ACC112 (cell line): ENCODE data around the gene COMMD4.
"Not testable (repeated sequence)": the region's sequence is repeated elsewhere in the genome, so short reads cannot be mapped to it uniquely, and the experiment has no call there.

Experiments used
- H2AFZ ChIP-seq: fragments of 200-600 bp; sonication (generic); one replicate; pipeline ENCODE4 v1.6.0; 2017; ENCODE audit warnings: antibody characterized with exemption, low read length; ENCODE audit not compliant: unreplicated experiment
- H3K27ac ChIP-seq: fragments of 200-600 bp; sonication (generic); 2 replicates; pipeline ENCODE4 v1.5.1; 2014; ENCODE audit warnings: low read depth, mild to moderate bottlenecking, antibody characterized with exemption, low read length, moderate library complexity
- H3K27me3 ChIP-seq: fragments of 200-600 bp; sonication (generic); 2 replicates; pipeline ENCODE4 v1.6.1; 2014; ENCODE audit warnings: mild to moderate bottlenecking, antibody characterized with exemption, low read length, moderate library complexity, mixed read lengths; ENCODE audit not compliant: insufficient read depth
- H3K36me3 ChIP-seq: fragments of 200-600 bp; sonication (generic); 2 replicates; pipeline ENCODE4 v1.6.1; 2016; ENCODE audit warnings: mild to moderate bottlenecking, antibody characterized with exemption, low read length, moderate library complexity, mixed read lengths; ENCODE audit not compliant: insufficient read depth
- H3K4me1 ChIP-seq: fragments of 200-600 bp; sonication (generic); one replicate; pipeline ENCODE4 v1.6.1; 2016; ENCODE audit warnings: low read length, mixed read lengths; ENCODE audit not compliant: insufficient read depth, unreplicated experiment, control insufficient read depth
- H3K4me3 ChIP-seq: fragments of 200-600 bp; sonication (generic); 2 replicates; pipeline ENCODE4 v1.5.1; 2014; ENCODE audit warnings: mild to moderate bottlenecking, low read depth, low read length
- H3K79me2 ChIP-seq: fragments of 200-600 bp; sonication (generic); one replicate; pipeline ENCODE4 v1.6.0; 2016; ENCODE audit warnings: low read length; ENCODE audit not compliant: control insufficient read depth, unreplicated experiment, insufficient read depth

COMMD4 gene

GRCh38 chr15:75335705-75336355 lies at the start of gene COMMD4:
COMMD4 (plus strand) TSS chr15:75336063; CDS start chr15:75336090, 27 bp downstream.
- H3K79me2 ChIP-seq: peaks cover 12% of the 10 kb centered on the region
- H3K27me3 ChIP-seq: no peaks in the 10 kb centered on the region
- H3K4me3 ChIP-seq: peak within 1 kb of the TSS; percentile 89
- H3K27ac ChIP-seq: peak within 1 kb of the TSS; percentile 48
- peak within 1 kb of the TSS; percentile 90 for H2AFZ ChIP-seq
- H3K36me3 ChIP-seq: no peaks in the 10 kb centered on the region
- H3K4me1 ChIP-seq: peaks cover 9% of the 10 kb centered on the region

GRCh38 chr15:75293660-75294059 lies 42.2 kb upstream of the COMMD4 start:
- not testable (repeated sequence) for H3K4me3 ChIP-seq, H3K27me3 ChIP-seq, H3K27ac ChIP-seq, H3K4me1 ChIP-seq, H3K79me2 ChIP-seq, H3K36me3 ChIP-seq, H2AFZ ChIP-seq

GRCh38 chr15:75298541-75299310 lies 37.1 kb upstream of the COMMD4 start:
- H3K36me3 ChIP-seq, H2AFZ ChIP-seq, H3K27ac ChIP-seq, H3K4me3 ChIP-seq, H3K27me3 ChIP-seq, H3K79me2 ChIP-seq, H3K4me1 ChIP-seq: not testable (repeated sequence)

- H3K79me2 ChIP-seq: not testable (repeated sequence)
These were observed 36.6 kb upstream of the COMMD4 start for GRCh38 chr15:75299311-75299688.

GRCh38 chr15:75300026-75300425 lies 35.8 kb upstream of the COMMD4 start:
- not testable (repeated sequence) for H3K79me2 ChIP-seq

More at GRCh38 chr15:75299311-75299688, 36.6 kb upstream of the COMMD4 start:
- not testable (repeated sequence) for H3K27me3 ChIP-seq, H3K27ac ChIP-seq, H2AFZ ChIP-seq, H3K4me1 ChIP-seq, H3K36me3 ChIP-seq, H3K4me3 ChIP-seq

GRCh38 chr15:75302318-75302717 lies 33.5 kb upstream of the COMMD4 start:
- Histone ChIP-seq H3K27me3 (peaks cover 12% of the 10 kb centered on the region), H3K4me3 (no peak overlapping the region), H3K27ac (no peak overlapping the region), H2AFZ (no peak overlapping the region), H3K79me2 (no peaks in the 10 kb centered on the region), H3K36me3 (no peaks in the 10 kb centered on the region), H3K4me1 (no peaks in the 10 kb centered on the region)

More at GRCh38 chr15:75300026-75300425, 35.8 kb upstream of the COMMD4 start:
- H3K27me3 ChIP-seq, H3K4me1 ChIP-seq, H2AFZ ChIP-seq, H3K36me3 ChIP-seq, H3K4me3 ChIP-seq, H3K27ac ChIP-seq: not testable (repeated sequence)

GRCh38 chr15:75302753-75303152 lies 33.1 kb upstream of the COMMD4 start:
- H3K36me3 ChIP-seq: not testable (repeated sequence)

GRCh38 chr15:75306188-75306587 lies 29.7 kb upstream of the COMMD4 start:
- Histone ChIP-seq H3K27ac (no peak overlapping the region), H3K27me3 (peaks cover 12% of the 10 kb centered on the region), H3K36me3 (no peaks in the 10 kb centered on the region), H2AFZ (no peak overlapping the region), H3K79me2 (no peaks in the 10 kb centered on the region), H3K4me1 (peaks cover 5% of the 10 kb centered on the region), H3K4me3 (no peak overlapping the region)

More at GRCh38 chr15:75302753-75303152, 33.1 kb upstream of the COMMD4 start:
- not testable (repeated sequence) for H3K4me3 ChIP-seq, H3K4me1 ChIP-seq, H2AFZ ChIP-seq, H3K79me2 ChIP-seq, H3K27ac ChIP-seq
- peaks cover 12% of the 10 kb centered on the region for H3K27me3 ChIP-seq

- H3K4me1 ChIP-seq: peaks cover 10% of the 10 kb centered on the region
- no peaks in the 10 kb centered on the region for H3K36me3 ChIP-seq
- no peak overlapping the region for H2AFZ ChIP-seq
- no peak overlapping the region for H3K27ac ChIP-seq
- H3K79me2 ChIP-seq: no peaks in the 10 kb centered on the region
- H3K27me3 ChIP-seq: peaks cover 12% of the 10 kb centered on the region
- H3K4me3 ChIP-seq: peak overlapping the region; percentile 2; the same call in 1 of the 2 replicates
These were observed 28.0 kb upstream of the COMMD4 start for GRCh38 chr15:75307778-75308390.

- Histone ChIP-seq H3K27me3 (peaks cover 8% of the 10 kb centered on the region), H3K36me3 (no peaks in the 10 kb centered on the region), H3K4me3 (no peak overlapping the region), H3K27ac (no peak overlapping the region), H3K4me1 (peaks cover 11% of the 10 kb centered on the region), H2AFZ (no peak overlapping the region), H3K79me2 (no peaks in the 10 kb centered on the region)
These were observed 26.2 kb upstream of the COMMD4 start for GRCh38 chr15:75309711-75310110.
